GM18526 (cell line): Measurements from ENCODE around the gene ZFAND2B.

Experiments used
- POLR2A ChIP-seq: IDR thresholded peaks from 3 replicates; pipeline ENCODE4 v1.6.1; 2011; ENCODE audit not compliant: insufficient read length; ENCODE audit errors: extremely low read depth

ZFAND2B gene

DNA sequence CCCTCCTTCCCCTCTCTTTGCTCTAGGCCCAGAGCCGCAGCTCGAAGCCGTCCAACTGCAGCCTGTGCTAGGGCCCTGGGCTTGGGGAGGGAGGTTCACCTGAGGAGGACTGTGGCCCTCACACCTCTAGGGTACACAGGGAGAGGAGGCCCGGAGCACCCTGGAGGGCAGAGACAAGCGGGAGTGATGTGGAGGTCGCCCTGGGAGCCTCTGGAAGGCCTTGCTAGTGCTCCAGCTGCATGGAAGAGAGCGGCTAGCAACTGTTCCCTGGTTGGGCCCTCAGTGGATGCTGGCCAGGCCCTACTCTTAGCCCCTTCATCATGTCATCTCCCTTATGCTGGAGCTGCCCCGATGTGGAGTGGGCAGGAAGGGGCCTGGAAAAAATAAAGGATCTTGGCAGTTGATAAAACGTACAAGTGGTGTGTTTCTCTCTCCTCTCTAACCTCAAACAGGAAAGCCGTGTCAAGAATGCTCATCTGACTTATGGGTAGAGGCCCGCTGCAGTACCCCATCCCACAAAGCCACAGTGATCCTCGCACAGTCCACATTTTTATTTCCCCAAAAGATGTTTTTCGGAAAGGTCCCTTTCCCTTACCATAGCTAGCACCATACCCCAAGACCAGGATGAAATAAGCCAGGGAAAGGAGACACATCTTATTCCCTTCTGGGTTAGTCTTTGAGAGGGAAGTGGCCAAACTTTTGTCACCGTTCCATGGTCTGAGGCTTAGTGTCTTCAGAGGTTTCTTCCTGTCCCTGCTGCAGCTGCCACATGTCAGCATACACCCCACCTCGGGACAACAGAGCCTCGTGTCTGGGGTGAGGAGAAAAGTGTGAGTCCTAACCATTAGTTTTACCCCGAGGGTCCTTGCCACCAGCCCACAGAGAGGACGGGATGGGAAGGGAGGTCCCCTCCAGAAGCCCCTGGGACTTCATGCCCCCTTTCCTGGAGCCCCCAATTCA, 2.9 kb downstream of the ZFAND2B start:
- TF ChIP-seq POLR2A = no peak

DNA sequence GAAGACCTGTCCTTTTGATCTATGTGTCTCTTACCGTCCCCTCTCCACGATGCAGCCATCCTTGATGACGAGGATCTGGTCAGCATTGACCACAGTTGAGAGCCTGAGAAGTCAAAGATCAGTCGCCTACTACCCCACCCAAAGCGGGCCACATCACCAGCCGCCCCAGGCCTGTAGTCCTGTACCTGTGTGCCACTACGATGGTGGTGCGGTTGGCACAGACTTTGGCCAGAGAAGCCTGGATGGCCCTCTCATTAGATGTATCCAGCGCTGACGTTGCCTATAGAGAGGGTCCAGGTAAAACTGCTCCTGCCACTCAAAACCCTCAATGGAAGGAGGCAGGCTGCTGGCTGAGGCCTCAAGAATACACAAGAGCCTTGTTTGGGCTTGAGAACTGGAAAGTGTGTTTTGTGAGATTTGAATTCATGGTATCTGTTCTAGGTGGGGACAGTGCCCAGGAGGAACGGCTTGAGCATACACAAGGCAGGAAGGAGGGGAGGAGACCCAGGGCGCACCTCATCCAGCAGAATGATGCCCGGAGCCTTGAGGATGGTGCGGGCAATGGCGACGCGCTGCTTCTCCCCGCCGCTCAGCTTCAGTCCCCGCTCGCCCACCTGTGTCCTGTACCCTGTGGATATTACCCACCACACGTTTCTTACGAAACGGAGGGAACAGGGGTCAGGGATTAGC, 3.8 kb downstream of the ZFAND2B start:
- no peak for TF ChIP-seq POLR2A

DNA sequence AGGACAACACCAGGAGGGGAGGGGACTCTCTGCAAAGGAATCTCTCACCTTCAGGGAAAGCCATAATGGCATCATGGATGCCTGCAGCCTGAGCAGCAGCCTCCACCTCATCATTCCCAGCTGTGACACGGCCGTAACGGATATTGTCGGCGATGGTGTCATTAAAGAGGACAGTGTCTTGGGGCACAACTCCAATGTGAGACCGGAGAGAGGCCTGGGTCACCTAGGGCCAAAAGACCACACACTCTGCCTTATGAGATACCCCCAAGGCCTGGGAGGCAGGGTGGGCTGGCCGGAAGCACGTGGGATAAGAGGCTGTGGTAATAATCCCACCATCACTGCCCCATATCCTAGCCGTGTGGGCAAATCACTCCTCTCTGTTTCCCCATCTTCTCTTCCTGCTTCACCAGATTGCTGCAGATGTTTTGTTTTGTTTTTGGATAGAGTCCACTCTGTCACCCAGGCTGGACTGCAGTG, 4.3 kb downstream of the ZFAND2B start:
- no peak for TF ChIP-seq POLR2A

DNA sequence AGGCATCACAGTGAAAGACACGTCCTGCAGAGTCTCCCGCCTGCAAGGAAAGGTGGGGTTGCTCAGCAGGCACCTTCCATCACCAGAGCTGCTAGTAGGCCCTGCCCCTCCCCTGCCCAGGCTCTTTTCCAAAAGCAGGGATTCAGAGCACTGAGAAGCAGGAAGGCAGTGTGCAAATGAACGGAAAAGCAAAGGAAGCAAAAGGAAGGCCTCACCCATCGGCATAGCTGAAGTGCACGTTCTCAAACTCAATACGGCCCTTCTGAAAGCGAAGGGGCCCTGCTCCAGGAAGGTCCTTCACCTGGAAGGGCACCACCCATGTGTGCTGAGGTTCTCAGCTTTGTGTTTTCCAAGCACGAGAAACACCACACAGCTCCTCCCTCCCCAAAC, 6.4 kb downstream of the ZFAND2B start:
- TF ChIP-seq POLR2A = no peak

DNA sequence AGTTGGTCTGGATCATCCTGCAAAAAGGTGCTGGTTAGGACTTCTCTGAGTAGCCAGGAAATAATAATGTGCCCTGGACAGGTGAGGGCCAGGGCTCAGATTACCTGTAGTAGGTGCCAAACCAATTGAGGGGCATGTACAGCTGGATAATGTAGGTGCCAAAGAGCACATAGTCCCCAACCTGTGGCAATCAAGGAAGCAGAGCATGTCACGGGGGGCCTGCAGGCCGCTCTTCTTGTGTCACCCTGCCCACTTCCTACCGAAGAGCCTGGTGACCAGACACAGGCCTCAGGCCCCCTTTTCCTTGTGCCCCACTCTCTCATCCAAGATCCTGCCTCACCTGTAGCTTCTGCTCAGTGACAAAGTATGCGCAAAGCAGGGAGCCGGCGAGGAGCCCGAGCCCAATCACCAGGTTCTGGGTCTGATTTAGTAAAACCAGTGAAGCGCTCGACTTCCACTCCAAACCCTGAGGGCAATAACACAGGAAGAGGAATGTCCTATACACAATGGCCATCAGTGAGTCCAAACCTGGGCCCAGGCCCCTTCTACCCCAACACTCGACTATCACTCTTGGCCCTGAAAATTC, 7.0 kb downstream of the ZFAND2B start:
- no peak for TF ChIP-seq POLR2A

DNA sequence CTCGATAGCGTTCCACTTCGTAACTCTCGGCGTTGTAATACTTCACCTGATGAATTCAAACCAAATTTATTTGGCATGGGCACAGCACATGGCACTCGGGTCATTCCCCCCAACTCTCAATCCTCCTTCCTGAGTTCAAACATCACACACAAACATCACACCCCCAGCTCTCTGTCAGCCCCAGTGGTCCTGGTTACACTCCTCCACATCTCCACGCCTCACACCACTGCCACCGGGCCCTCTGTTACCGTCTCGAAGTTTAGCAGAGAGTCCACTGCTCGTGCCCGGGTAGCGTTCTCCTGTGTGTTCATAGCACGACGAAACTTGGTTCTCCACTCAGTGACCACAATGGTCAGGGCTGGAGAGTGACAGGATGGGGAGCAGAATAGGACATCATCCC, 7.6 kb downstream of the ZFAND2B start:
- no peak for TF ChIP-seq POLR2A

DNA sequence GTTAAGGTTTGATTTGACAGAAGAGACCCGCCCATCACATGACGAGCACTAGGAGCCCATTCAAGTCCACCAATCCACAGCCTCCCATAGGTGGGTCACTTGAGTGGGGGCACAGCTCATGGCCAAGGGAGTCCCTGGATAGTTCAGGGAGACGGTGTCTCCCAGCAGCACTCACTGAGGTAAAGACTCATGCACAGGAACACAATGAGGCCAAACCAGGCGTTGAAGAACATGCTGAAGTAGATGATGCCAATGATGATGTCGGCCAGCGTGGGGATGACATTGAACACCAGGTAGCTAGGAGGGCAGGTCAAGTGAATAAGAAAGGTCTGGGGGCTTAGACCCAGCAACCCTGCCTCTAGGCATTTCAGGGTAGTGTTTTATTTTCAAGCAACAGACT, 8.2 kb downstream of the ZFAND2B start:
- TF ChIP-seq POLR2A = no peak

DNA sequence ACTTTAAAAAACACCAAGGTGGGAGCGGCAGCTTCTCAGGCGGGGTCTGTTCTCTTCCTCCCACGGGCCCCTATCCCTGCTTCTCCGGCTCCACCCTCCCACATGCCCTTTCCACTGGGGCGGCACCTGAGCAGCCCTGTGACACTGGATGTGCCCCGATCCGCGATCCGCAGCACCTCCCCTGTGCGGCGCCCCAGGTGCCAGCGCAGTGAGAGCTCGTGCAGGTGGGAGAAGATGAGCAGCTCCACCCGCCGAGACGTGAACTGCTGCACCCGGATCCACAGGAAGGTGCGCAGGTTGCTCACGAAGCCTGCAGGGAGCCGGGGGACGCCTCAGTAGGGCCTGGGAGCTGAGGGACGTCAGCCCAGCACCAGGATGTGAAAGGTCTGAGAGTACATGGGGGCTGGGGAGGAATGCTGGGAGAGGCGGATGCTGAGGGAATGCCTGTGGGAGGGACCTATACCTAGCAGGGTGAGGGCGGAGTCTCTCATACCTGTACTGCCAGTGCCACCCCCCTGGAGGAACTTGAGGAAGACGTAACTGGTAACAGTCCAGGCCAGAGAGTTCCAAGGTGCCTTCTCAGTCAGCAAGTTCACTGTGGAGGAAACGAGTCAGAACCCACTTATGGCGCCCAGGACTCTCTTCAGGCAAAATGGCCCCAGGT, 9.4 kb downstream of the ZFAND2B start:
- TF ChIP-seq POLR2A = no peak

DNA sequence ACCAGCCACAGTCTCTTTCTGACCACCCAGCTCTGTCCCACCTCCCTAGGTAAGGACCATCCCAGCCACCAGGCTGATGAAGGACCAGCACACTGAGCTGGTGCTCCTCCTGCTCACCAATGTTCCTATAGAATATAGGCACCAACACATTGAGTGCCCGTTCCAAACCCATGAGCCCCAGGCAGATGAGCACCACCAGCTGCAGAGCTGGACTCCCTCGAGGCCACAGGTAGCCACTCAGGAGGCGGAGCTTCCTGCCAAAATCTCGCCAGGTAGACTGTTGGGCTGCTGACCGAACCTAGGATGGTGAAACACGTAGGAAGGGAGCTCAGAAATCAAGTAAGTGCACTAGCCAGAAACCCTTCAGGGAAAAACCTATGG, 9.9 kb downstream of the ZFAND2B start:
- no peak for TF ChIP-seq POLR2A

DNA sequence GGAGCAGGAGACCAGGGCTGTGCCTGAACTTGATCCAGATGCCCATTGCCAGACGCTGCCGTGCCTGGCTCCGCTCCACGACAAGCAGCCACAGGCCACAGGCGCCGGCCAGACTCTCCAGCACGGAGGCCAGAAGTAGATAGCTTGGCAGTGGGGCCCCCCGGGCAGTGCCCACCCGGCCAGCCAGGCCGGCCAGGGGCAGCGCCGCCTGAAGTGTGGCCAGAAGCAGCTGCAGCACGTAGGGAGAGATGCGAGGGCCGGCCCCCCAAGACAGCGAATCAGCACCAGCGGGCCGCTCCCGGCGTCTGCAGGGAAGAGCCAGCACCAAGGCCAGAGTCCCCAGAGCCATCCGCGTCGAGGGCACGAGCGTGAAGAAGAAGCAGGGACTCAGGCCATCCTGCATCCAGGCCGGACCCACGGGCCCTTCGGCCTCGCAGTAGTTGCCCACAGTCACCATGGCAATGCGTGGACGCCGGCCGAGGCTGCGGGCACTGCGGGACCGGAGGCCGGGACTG, 11.7 kb downstream of the ZFAND2B start:
- TF ChIP-seq POLR2A = no peak

DNA sequence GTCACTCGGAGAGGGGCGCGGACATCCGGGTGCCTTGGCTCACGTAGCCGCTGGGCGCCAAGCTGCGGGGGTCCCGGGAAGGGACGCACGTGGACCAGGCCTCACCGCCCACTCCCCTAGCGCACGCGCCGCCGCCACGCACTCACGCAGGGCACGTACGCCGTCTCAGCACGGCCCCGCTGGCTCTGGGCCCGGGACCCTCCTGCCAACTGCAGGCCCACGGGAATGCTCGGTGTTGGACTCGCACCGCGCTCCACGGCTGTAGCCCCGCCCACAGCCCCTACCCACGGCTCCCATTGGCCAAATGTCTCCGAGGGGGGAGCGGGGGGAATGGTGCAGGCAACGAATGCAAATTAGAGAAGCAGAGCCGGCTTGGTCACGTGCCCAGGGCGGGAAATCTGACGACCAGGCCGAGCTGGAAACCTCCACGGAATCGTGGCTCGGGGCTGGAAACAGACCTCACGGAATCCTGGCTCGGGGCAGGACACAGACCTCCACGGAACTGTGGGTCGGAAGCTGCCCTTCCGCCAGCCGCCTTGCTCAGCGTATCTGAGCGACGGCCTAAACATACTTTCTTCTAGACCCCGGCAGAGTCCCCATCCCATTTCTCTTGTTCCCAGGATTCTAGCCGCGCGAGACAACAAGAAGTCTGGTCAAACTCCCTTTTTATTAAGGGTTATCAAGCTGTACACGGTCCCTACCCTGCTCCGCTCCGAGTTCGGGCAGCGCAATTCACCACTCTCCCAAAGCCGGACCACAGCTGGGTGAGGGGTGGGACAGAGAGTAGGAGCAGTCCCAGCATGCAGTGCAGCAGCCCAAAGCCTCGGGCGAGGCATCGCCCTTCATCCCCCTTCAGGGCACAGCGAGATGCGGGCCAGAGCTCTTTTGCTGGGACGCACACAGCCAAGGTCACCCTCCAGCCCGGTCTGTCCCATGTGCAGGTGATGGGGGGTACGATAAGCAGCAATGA, 12.4 kb downstream of the ZFAND2B start, which contains the start of gene ABCB6:
Gene ABCB6 (minus strand): TSS at position 227 of the 970 bp plus-strand sequence. CDS start 285 bp downstream, outside the sequence.
- peak; percentile 80 for TF ChIP-seq POLR2A

DNA sequence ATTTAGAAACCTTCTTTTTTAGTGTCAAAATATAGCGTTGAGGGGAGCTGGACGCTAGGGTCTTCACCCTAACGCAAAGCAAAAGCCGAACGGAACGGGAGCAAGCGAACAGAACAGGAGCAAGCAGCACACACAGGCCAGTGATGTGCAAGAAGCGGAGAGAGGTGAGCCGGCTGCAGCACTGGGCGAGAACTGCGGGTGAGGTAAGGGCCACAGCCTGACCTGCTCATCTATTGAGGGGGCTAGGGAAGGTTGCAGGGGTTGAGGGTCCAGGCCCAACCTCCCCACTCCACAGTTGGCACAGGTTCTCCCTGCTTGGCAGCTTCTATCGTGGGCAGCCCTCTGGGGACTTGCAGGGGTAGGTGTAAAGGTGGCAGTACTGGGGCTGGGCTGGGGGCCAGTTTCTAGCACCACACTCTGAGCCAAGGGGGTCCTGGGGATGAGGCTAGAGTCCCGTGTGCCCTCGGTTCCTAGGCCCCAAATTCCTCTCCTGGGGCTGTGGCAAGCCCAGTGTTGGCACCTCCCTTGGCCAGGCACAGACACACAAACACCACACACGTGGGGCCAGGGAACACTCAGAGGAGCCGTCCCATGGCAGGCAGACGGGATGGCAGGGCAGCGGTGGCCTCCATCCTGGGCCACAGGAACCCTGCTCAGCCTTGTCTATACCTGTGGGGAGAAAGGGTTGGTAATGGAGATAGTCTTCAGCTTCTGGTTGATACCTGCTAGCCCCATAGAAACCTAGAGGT, 13.4 kb downstream of the ZFAND2B start:
- TF ChIP-seq POLR2A = no peak
